K562 treated with DMSO at 1 percent for 4 hours (cell line): ENCODE measurements around the gene SPO11. TPM values are rescaled to one million over a fixed set of nuclear protein-coding genes. Genes with fewer than 3 reads are reported as not detected.

ENCODE experiments used
- total RNA-seq: library from RNA; unstranded; fragments of 300-600 nt; gene quantifications from 2 replicates; pipeline ENCODE4 v1.2.3, GENCODE V29; 2022; ENCODE audit not compliant: insufficient read depth

Gene SPO11
- not detected in 2 replicates for total RNA-seq

GRCh38 chr20:57329608-57330221, at the start of gene SPO11:
TSS of gene SPO11 (plus strand) at chr20:57329803. CDS start at chr20:57329868, 65 bp downstream.

DNA sequence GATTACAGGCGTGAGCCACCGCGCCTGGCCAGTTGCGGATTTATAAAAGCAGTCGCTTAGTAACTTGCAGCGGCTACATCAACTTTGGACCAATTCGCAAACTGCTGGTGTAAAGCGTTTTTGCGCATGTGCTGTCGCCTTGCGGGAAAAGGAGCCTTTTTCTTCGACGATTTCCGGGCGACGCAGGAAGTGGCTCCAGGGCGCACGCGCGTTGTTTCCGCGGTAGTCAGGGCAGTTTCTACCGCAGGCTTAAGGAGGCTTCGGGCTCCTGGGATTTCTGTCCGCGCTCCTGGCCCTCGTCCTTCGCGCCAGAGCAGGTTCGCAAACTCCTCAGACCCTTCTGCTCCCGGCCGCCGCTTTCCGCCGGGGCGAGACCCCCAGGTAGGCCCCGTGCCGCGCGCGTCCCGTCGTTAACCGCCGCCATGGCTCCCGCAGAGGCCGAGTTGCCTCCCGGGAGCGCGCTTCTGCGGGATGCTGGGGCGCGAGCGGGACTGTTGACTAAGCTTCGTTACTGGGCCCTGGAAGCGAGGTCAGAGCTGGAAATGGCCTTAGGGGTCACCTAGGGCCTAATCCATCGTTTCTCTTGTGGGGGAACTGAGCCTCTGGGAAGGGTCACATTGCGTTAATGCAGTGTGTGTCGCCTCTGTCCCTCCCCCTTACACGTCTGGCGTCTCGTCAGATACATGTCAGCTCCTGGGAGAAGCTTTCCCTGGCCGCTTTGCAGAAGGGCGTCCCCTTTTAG, 21.6 kb downstream of the SPO11 start, which contains the start of gene RAE1:
TSS of gene RAE1 (plus strand) at position 214 of the 742 bp plus-strand sequence. CDS start 2,784 bp downstream, outside the sequence.

DNA sequence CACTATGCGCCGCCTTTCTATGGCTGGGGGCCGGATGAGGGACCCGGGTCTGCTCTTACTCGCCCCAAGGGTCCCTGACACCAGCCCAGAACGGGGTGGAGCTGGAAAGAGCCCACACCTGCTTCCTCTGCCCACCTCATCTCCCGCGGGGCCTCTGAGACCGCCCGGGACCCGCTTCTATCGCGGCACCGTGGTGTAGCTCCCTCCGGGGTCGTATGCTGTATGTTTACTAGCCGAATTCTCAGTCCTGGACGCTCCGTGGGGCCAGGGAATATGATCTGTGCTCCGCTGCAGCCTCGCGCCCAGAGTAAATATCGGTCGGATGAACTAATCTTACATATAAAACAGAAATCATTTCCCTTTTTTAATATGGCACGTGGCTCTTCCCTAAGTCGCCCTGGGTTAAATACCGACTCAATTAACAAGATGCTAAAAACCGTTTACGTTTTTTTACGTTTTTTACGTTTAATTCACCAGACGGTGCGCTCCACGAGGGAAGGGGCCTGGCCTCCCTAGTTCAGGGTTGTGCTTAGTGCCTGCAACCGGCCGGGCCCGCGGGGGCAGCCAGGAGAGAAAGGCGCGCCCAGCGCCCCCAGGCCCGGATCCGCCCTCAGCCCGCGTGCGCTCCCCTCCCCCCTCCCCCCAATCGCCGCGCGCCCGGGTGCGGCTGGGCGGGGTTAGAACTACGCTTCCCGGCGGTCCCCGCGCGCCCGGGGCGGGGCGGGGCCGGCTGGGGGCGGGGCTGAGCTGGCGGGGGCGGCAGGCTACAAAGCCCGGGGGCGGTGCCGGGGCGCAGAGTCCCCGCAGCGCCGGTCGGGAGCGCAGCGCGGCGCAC, 61.2 kb downstream of the SPO11 start, which contains the start of gene RBM38:
TSS of gene RBM38 (plus strand) at position 793 of the 835 bp plus-strand sequence. CDS start 186 bp downstream, outside the sequence.

Other genes with a start within 250 kb of the SPO11 start
- gene BMP7, start 63.2 kb upstream of the SPO11 start, total RNA-seq = not detected in 2 replicates
- 34.3 and 37.9 TPM in 2 replicates for gene RAE1, start 21.5 kb downstream of the SPO11 start, total RNA-seq
- 88.2 and 112 TPM in 2 replicates for gene RBM38, start 61.6 kb downstream of the SPO11 start, total RNA-seq
- gene CTCFL, start 195.3 kb downstream of the SPO11 start, total RNA-seq = 80.4 and 92.1 TPM in 2 replicates
- 0.34 TPM in 1 of 2 replicates, not detected in the other for gene PCK1, start 231.3 kb downstream of the SPO11 start, total RNA-seq